GM12892 (cell line): ENCODE data around the gene FGF7.
"Not testable (repeated sequence)": the region's sequence is repeated elsewhere in the genome, so short reads cannot be mapped to it uniquely, and the experiment has no call there.

Experiments
- DNase-seq: peaks from one replicate; pipeline ENCODE4 v3.0.0; 2011; ENCODE audit not compliant: insufficient read length
- FAIRE-seq: peaks from 2 replicates; lab custom pipeline; 2011; peaks lifted over from hg19 to GRCh38; lab: Jason Lieb, UNC
- POLR2A ChIP-seq: IDR thresholded peaks from 2 replicates; pipeline ENCODE4 v1.6.1; 2011; ENCODE audit warnings: low read depth, low read length, control low read depth
- POLR2AphosphoS5 ChIP-seq: IDR thresholded peaks from 2 replicates; pipeline ENCODE4 v1.6.1; 2011; ENCODE audit warnings: low read depth, low read length, control low read depth
- TAF1 ChIP-seq: IDR thresholded peaks from 2 replicates; pipeline ENCODE4 v1.6.1; 2011; ENCODE audit warnings: low read depth, mild to moderate bottlenecking, control low read depth, low read length, borderline replicate concordance

Gene FGF7

DNA sequence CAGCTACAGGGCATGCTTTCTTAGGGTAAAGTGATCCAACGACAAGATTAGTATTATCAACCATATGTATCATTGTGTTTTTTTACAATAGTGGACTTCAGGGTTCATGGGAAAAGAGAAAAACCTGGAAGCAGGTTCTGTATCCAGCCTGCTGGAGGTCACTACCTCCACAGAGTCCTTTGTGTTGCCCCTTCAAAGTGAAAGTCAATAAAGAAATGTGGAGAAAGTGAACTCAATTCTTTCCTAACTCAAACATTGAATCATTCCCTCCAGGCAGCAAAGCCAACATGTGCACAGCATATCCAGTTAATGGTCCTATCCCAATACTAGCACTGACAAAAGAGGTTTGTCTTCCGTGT, 45.4 kb downstream of the FGF7 start:
- TF ChIP-seq TAF1, result no peak
- TF ChIP-seq POLR2AphosphoS5, result no peak
- no peak for TF ChIP-seq POLR2A
- no peak for FAIRE-seq
- no peak for DNase-seq

- not testable (repeated sequence) for FAIRE-seq
These were observed 48.2 kb downstream of the FGF7 start for GRCh38 chr15:49471248-49471647.

GRCh38 chr15:49471733-49472132, 48.7 kb downstream of the FGF7 start:
- FAIRE-seq (no peak), DNase-seq (no peak)
- TF ChIP-seq POLR2AphosphoS5, result no peak
- no peak for TF ChIP-seq TAF1
- no peak for TF ChIP-seq POLR2A

More at GRCh38 chr15:49471248-49471647, 48.2 kb downstream of the FGF7 start:
- not testable (repeated sequence) for DNase-seq

DNA sequence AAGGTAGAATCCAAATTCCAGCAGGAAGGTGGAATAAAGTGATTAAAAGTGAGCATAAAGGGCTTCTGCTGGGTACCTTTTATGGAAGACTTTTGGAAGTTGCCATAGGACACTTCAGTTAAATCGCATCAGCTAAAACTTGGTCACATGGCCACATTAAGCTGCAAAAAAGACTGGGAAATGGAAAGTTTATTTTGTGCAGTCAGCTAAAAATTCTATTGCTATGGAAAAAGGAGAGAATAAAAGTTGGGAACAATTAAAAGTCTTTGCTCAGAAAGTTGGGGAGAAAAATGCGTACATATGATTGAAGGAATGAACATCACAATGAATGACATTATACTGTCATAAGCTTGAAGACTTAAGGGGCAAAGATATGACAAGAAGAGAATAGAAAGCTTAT, 49.3 kb downstream of the FGF7 start:
- no peak for FAIRE-seq
- no peak for DNase-seq
- TF ChIP-seq POLR2AphosphoS5 (no peak), POLR2A (no peak), TAF1 (no peak)

- DNase-seq, result no peak
- no peak for TF ChIP-seq POLR2A
- TF ChIP-seq POLR2AphosphoS5, result no peak
- no peak for TF ChIP-seq TAF1
- FAIRE-seq, result no peak
These were observed 50.0 kb downstream of the FGF7 start for GRCh38 chr15:49473031-49473430.

- not testable (repeated sequence) for FAIRE-seq, DNase-seq
These were observed 55.0 kb downstream of the FGF7 start for GRCh38 chr15:49478021-49478420.

- FAIRE-seq, DNase-seq: not testable (repeated sequence)
These were observed 55.9 kb downstream of the FGF7 start for GRCh38 chr15:49478982-49479381.

- DNase-seq, FAIRE-seq: not testable (repeated sequence)
These were observed 62.4 kb downstream of the FGF7 start for GRCh38 chr15:49485401-49485800.

- DNase-seq, result no peak
- FAIRE-seq, result no peak
- TF ChIP-seq POLR2A, result no peak
- TF ChIP-seq POLR2AphosphoS5, result no peak
- TF ChIP-seq TAF1, result no peak
These were observed 67.9 kb downstream of the FGF7 start for GRCh38 chr15:49490966-49491365.

GRCh38 chr15:49492151-49492550, 69.1 kb downstream of the FGF7 start:
- DNase-seq (no peak), FAIRE-seq (no peak)
- TF ChIP-seq POLR2A, result no peak
- no peak for TF ChIP-seq POLR2AphosphoS5
- TF ChIP-seq TAF1, result no peak

GRCh38 chr15:49492830-49493229, 69.8 kb downstream of the FGF7 start:
- DNase-seq, result no peak
- no peak for TF ChIP-seq POLR2A
- no peak for TF ChIP-seq POLR2AphosphoS5
- TF ChIP-seq TAF1, result no peak
- FAIRE-seq, result no peak

DNA sequence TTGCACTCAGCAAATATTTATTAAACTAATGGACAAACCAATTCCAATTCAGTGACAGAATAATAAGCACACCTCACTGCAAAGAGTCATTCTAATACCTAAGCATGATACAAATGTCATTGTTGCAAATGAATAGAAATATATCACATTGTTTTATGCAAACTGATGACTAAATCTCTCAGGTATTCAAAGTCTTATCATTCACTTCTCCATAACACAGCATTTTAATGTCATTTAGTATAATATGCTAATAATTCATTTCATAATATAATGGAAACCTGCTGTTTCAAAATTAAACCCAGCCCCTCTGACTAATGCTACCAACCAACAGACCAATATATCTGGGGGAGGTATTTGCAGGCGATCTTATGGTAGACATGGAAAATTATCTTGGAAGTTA, 71.8 kb downstream of the FGF7 start:
- no peak for TF ChIP-seq POLR2AphosphoS5
- no peak for TF ChIP-seq POLR2A
- TF ChIP-seq TAF1, result no peak
- DNase-seq (no peak), FAIRE-seq (no peak)

- TF ChIP-seq TAF1 (no peak), POLR2AphosphoS5 (no peak), POLR2A (no peak)
- FAIRE-seq (no peak), DNase-seq (no peak)
These were observed 73.1 kb downstream of the FGF7 start for GRCh38 chr15:49495993-49496753.

DNA sequence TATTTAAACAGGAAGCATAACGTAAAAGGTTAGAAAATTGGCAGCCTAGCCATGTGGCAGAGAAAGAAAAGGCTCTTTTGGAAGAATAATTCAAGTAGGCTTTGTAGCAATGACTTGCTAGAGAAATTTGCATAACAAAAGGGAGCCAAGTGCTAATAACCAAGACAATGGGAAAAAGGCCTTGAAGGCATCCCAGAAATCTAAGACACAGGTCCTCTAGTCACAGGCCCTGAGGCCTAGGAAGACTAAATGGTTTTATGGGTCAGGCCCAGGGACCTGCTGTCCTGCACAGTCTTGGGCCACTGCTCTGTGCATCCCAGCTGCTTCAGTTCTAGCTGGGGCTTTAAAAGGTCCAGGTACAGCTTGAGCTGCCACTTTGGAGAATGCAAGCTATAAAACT, 78.5 kb downstream of the FGF7 start:
- DNase-seq (no peak), FAIRE-seq (no peak)
- TF ChIP-seq TAF1 (no peak), POLR2AphosphoS5 (no peak), POLR2A (no peak)
